Activated CD4-positive, alpha-beta T cell treated with anti-CD3 and anti-CD28 coated beads, Interleukin-2, amount 10 ng/mL, durations not matched to agents 7 days and 5 days (primary cell): ENCODE measurements around the gene GALNT15. TPM values are rescaled to one million over a fixed set of nuclear protein-coding genes. Genes with fewer than 3 reads are reported as not detected.

Experiments used
- CTCF ChIA-PET: fragments of 350-600 bp; sonication (Branson Sonifier 250); formaldehyde crosslinking; loops from one replicate; lab custom pipeline; 2021; ENCODE audit warnings: antibody characterized with exemption; lab: Charles Lee
- POLR2A ChIA-PET: fragments of 350-600 bp; sonication (Branson Sonifier 250); formaldehyde crosslinking; loops from one replicate; lab custom pipeline; 2021; ENCODE audit warnings: antibody characterized with exemption; lab: Charles Lee
- DNase-seq: peaks from one replicate; pipeline ENCODE4 v3.0.0-alpha.2; 2020
- H3K27ac Mint-ChIP-seq: one replicate; pipeline ENCODE4 v1.8.0; 2021; ENCODE audit warnings: mild to moderate bottlenecking, moderate library complexity, mixed read lengths
- H3K27me3 Mint-ChIP-seq: one replicate; pipeline ENCODE4 v1.8.0; 2021; ENCODE audit warnings: mixed read lengths
- H3K36me3 Mint-ChIP-seq: one replicate; pipeline ENCODE4 v1.8.0; 2021; ENCODE audit warnings: low read depth, mixed read lengths
- H3K4me1 Mint-ChIP-seq: one replicate; pipeline ENCODE4 v1.8.0; 2021; ENCODE audit warnings: mixed read lengths
- H3K4me3 Mint-ChIP-seq: one replicate; pipeline ENCODE4 v1.8.0; 2021; ENCODE audit warnings: mild to moderate bottlenecking, moderate library complexity, mixed read lengths
- H3K9me3 Mint-ChIP-seq: one replicate; pipeline ENCODE4 v1.8.0; 2021; ENCODE audit warnings: mixed read lengths
- total RNA-seq, 2 experiments: library from RNA; stranded (reverse); gene quantifications; one replicate each; pipeline ENCODE4 v1.2.3, GENCODE V29; 2021

Gene GALNT15
- total RNA-seq, 2 experiments from 2014 or later: not detected

DNA sequence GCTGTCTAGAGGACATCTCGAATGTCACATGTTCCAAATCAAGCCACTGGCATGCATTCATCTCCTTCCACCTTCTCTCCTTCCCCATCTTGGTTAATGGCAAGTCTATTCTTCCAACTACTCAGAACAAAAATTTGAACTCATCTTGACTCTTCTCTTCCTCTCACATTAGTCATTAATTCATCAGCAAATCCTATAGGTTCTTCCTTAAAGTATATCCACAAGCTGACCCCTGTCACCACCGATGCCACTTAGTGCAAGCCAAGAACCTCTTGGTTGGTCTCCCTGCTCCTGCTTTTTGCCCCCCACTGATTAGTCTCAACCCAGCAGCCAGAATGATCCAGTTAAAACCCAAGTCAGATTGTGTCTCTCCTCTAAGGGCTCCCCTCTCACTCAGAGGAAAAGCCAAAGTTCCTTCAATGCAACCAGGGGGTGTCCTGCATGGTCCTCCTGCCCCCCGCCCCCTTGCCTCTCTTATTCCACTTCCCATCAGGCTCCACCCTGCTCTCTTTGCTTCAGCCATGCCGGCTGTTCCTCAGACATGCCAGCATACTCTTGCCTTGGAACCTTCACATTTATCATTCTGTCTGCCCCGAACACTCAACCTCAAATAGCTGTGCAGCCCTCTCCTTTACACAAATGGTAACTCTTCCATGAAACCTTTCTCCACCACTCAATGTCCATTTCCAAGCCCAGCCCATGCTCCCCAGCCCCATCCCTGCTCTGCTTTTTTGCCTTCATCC, 1.0 kb upstream of the GALNT15 start:
- H3K4me3 Mint-ChIP-seq: no peak overlapping the region
- H3K9me3 Mint-ChIP-seq: no peaks in the 10 kb centered on the region
- ChIA-PET POLR2A (no interaction called here), CTCF (interaction anchor here (1.2 to 1.3 kb wide), 2 partner anchors 36 to 71 kb away, joined by 3 to 4 read pairs; no protein-coding TSS in a partner anchor)
- H3K27ac Mint-ChIP-seq: no peak overlapping the region
- DNase-seq: no peak
- peaks cover 24% of the 10 kb centered on the region for H3K27me3 Mint-ChIP-seq
- H3K36me3 Mint-ChIP-seq: no peaks in the 10 kb centered on the region
- peaks cover 2% of the 10 kb centered on the region for H3K4me1 Mint-ChIP-seq

DNA sequence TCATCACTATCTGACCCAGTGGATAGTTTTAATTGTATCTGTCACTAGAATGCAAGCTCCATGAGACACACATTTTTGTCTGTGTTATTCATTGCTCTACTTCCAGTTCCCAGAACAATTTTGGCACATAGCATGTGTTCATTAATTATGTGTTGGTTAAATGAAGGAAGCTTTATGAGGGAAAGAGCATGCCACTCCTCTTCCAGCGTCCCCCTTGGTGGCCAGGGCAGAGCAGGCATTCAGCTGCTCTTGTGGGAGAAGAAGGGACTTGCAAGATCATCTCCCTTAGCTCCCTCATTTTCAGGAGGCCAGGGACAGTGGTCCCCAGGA, 489 bp upstream of the GALNT15 start:
- H3K36me3 Mint-ChIP-seq: no peaks in the 10 kb centered on the region
- peaks cover 4% of the 10 kb centered on the region for H3K4me1 Mint-ChIP-seq
- H3K4me3 Mint-ChIP-seq: no peak overlapping the region
- H3K27ac Mint-ChIP-seq: no peak overlapping the region
- DNase-seq: no peak
- ChIA-PET CTCF (interaction anchor here (1.2 to 1.4 kb wide), 3 partner anchors 31 to 70 kb away, joined by 3 to 4 read pairs (median 4); no protein-coding TSS in a partner anchor), POLR2A (no interaction called here)
- H3K9me3 Mint-ChIP-seq: no peaks in the 10 kb centered on the region
- peaks cover 24% of the 10 kb centered on the region for H3K27me3 Mint-ChIP-seq

DNA sequence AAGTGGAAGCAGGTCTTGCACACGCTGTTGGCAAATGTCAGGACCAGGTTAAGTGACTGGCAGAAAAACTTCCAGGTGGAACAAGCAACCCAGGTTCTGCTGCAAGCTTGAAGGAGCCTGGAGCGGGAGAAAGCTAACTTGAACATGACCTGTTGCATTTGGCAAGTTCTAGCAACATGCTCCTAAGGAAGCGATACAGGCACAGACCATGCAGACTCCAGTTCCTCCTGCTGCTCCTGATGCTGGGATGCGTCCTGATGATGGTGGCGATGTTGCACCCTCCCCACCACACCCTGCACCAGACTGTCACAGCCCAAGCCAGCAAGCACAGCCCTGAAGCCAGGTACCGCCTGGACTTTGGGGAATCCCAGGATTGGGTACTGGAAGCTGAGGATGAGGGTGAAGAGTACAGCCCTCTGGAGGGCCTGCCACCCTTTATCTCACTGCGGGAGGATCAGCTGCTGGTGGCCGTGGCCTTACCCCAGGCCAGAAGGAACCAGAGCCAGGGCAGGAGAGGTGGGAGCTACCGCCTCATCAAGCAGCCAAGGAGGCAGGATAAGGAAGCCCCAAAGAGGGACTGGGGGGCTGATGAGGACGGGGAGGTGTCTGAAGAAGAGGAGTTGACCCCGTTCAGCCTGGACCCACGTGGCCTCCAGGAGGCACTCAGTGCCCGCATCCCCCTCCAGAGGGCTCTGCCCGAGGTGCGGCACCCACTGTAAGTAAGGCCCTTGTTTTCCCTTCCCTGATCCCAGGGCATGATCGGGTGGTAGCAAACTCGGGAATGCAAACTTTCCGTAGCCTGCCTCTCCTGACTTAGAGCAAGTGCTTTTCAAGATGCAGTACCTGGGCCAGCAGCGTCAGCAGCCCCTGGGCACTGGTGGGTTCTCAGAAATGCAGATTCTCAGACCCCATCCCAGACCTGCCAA, 759 bp downstream of the GALNT15 start:
- Mint-ChIP-seq H3K27me3 (peaks cover 24% of the 10 kb centered on the region), H3K36me3 (no peaks in the 10 kb centered on the region), H3K4me3 (no peak overlapping the region), H3K4me1 (peaks cover 4% of the 10 kb centered on the region), H3K9me3 (no peaks in the 10 kb centered on the region), H3K27ac (no peak overlapping the region)
- CTCF ChIA-PET: interaction anchor here (0.8 to 1.4 kb wide), 3 partner anchors 17 to 34 kb away, joined by 3 to 4 read pairs (median 3); no protein-coding TSS in a partner anchor
- DNase-seq: no peak
- POLR2A ChIA-PET: no interaction called here

DNA sequence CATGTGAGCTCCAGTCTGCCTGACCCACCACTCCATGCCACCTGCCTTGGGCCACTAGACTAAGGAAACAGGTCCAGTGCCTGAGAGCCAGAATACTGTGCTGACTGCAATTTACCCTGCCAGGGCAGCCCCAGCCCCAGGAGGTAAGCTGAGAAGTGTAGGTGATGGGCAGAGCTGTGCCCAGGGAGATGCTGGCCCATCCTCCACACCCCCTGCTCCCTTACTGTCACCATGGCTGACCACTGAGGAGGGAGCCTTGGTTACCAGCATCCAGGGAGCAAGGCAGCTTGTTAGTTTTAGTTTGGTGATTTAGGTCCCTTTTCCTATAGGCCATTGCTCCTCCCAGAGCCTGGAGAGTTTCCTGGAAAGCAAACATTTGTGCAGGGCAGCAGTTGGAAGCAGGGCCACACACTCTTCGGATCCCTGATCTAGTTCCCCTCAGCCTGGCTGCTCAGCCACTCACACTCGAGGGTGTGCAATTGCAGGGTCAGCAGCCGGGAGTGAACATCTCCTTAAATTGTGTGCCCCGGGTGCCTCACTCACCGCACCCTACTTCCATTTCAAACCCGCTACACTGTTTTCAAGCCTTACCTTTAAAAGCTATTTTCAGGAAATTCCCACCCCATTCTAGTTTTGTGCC, 2.0 kb downstream of the GALNT15 start:
- Mint-ChIP-seq H3K27ac (no peak overlapping the region), H3K9me3 (no peaks in the 10 kb centered on the region), H3K36me3 (no peaks in the 10 kb centered on the region), H3K4me1 (peaks cover 4% of the 10 kb centered on the region), H3K4me3 (no peak overlapping the region), H3K27me3 (peaks cover 24% of the 10 kb centered on the region)
- ChIA-PET CTCF (interaction anchor here (0.8 kb wide), 1 partner anchor 15 kb away, joined by 3 read pairs; no protein-coding TSS in a partner anchor), POLR2A (no interaction called here)
- DNase-seq: no peak

DNA sequence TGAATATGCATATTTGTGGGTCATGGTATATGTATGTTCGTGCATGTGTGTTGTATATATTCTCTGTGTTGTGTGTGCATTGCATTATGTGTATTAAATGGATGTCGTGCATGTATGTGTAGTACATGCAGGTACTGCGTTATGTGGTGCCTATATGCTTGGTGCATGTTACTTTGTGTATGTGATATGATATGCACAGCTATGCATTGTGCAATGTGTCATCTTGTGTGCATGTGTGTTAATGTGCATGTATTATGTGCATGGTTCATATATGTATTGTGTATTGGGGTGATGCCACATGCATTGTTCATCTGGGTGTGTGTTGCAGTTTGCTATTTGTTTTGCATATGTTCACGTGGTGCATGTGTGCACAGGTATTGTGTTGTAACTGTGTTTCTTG, 2.9 kb downstream of the GALNT15 start:
- H3K27ac Mint-ChIP-seq: no peak overlapping the region
- no peak for DNase-seq
- CTCF ChIA-PET: interaction anchor here (2.4 kb wide), 1 partner anchor 12 kb away, joined by 8 read pairs; no protein-coding TSS in a partner anchor
- H3K4me3 Mint-ChIP-seq: no peak overlapping the region
- H3K9me3 Mint-ChIP-seq: no peaks in the 10 kb centered on the region
- no peaks in the 10 kb centered on the region for H3K36me3 Mint-ChIP-seq
- peaks cover 4% of the 10 kb centered on the region for H3K4me1 Mint-ChIP-seq
- peaks cover 24% of the 10 kb centered on the region for H3K27me3 Mint-ChIP-seq
- POLR2A ChIA-PET: no interaction called here

DNA sequence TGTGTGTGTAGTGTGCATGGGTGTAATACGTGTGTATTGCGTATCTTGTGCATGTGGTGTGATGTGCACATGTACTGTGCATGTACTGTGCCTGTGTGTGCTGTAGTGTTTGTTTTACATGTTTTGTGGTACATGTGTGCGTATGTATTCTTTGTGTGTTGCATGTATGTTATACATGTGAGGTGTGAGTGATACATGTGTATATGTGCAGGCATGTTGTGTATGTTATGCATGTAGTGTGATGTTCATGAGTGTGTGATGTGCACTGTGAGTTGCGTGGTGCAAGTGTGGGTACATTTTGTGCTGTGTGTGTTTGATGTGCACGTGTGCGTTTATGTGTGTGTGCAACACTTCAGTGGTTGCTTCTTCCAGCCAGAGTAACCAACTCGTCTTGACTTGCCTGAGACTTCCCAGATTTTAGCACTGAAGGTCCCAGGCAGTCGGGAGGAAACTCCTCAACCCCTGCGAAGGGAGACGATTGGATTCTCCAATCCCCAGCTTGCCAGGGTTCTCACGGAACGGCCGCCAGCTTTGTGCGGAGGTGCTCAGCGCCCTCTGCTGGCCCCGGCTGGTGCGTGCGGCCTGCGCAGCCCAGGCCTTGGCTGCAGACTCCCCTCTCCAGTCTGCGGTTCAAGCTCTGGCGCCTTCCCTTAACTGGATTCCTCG, 3.6 kb downstream of the GALNT15 start:
- peak; percentile 61 for DNase-seq
- Mint-ChIP-seq H3K36me3 (no peaks in the 10 kb centered on the region), H3K9me3 (no peaks in the 10 kb centered on the region), H3K4me1 (peaks cover 4% of the 10 kb centered on the region), H3K4me3 (no peak overlapping the region), H3K27ac (no peak overlapping the region), H3K27me3 (peaks cover 23% of the 10 kb centered on the region)
- ChIA-PET POLR2A (no interaction called here), CTCF (interaction anchor here (0.7 to 2.4 kb wide), 6 partner anchors 8 to 129 kb away, joined by 3 to 8 read pairs (median 3); no protein-coding TSS in a partner anchor)

DNA sequence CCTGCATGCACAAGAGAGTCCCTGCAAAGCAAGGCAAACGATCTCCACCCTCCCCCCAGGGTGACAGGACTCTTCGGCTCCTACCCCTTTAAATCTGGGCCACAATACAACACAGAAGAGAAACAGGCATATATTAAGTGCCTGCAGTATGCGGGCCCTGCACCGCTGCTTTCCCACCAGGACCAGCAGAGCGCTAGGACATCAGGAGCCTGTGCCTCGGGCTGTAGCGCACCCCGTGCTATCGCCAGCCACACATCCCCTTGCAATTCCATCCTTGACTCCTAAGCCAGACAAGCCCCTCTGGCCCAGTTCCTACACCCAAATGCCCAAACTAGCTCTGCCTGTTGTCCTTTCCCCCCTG, 4.1 kb downstream of the GALNT15 start:
- POLR2A ChIA-PET: no interaction called here
- no peaks in the 10 kb centered on the region for H3K9me3 Mint-ChIP-seq
- DNase-seq: no peak

DNA sequence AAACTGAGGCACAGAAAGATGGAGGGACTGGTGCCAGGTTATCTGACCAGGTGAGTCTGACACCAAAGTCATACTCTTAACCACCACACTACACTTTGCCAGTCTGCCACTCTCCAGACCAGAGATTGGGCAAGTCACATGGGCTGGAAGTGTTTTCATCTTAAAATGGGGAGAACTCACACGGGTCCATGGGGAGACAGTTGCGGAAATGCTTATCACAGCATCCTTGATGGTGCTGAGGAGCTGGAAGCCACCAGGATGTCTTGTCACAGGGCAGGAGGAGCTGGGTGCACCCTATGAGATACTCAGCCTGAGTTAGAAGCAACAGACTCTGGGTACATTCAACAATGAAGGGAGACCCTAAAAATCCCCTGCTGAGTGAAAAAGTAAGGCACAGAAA, 4.8 kb downstream of the GALNT15 start:
- Mint-ChIP-seq H3K27me3 (peaks cover 14% of the 10 kb centered on the region), H3K4me3 (no peak overlapping the region), H3K4me1 (peaks cover 4% of the 10 kb centered on the region), H3K27ac (no peak overlapping the region), H3K36me3 (no peaks in the 10 kb centered on the region), H3K9me3 (no peaks in the 10 kb centered on the region)
- CTCF ChIA-PET: interaction anchor here (0.5 to 2.4 kb wide), 2 partner anchors 10 to 331 kb away, joined by 3 to 8 read pairs; no protein-coding TSS in a partner anchor
- no peak for DNase-seq
- POLR2A ChIA-PET: no interaction called here

More for the DNA sequence above, 4.1 kb downstream of the GALNT15 start:
- Mint-ChIP-seq H3K27ac (no peak overlapping the region), H3K4me3 (no peak overlapping the region), H3K4me1 (peaks cover 4% of the 10 kb centered on the region), H3K36me3 (no peaks in the 10 kb centered on the region), H3K27me3 (peaks cover 19% of the 10 kb centered on the region)
- CTCF ChIA-PET: interaction anchor here (0.5 to 2.4 kb wide), 7 partner anchors 8 to 330 kb away, joined by 3 to 8 read pairs (median 3); no protein-coding TSS in a partner anchor

DNA sequence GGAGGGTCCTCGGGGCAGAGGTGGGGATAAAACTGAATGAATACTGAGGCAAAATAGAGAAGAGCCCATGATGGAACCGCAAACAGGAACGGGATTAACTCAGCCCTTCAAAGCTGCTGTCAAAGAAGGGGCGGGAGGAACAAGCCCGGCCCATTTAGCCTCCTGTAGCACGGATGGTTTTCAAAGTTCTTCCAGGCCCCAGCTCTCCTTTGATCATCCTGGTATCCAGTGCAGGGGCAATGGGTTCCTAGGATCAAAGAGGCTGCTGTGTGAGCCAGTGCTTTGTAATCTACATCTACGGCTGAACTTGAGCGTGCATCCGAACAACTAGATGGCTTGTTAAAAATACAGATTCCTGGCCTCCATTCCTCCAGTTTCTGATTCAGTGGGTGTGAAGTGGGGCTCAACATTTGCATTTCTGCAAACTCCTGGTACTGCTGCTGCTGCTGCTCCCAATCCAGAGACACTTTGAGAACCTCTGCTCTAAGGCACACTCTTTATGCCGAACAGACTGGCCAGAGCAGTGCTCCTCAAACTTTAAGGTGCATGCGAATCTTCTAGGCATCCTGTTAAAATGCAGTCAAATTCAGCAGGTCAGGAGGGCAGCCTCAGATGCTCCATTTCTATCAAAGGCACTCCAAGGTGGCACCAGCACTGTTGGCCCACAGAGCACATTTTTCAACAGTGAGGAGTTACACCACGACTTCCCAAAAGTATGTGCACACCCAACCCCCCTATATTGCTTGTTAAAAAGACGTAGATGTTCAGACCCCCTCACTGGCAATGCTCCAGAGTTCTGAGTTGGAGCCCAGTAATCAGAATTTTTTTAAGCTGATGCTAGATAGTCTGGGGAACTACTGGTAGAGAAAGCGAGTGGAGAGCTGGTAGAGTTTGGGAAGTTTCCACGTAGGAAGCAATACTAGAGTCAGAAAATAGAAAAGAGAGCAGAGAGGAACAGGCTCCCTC, 5.6 kb downstream of the GALNT15 start:
- no peak overlapping the region for H3K4me3 Mint-ChIP-seq
- peaks cover 11% of the 10 kb centered on the region for H3K27me3 Mint-ChIP-seq
- H3K27ac Mint-ChIP-seq: no peak overlapping the region
- peaks cover 4% of the 10 kb centered on the region for H3K4me1 Mint-ChIP-seq
- no peak for DNase-seq
- POLR2A ChIA-PET: no interaction called here
- no peaks in the 10 kb centered on the region for H3K9me3 Mint-ChIP-seq
- CTCF ChIA-PET: interaction anchor here (0.7 to 2.4 kb wide), 2 partner anchors 9 to 16 kb away, joined by 3 to 8 read pairs; no protein-coding TSS in a partner anchor
- H3K36me3 Mint-ChIP-seq: no peaks in the 10 kb centered on the region

DNA sequence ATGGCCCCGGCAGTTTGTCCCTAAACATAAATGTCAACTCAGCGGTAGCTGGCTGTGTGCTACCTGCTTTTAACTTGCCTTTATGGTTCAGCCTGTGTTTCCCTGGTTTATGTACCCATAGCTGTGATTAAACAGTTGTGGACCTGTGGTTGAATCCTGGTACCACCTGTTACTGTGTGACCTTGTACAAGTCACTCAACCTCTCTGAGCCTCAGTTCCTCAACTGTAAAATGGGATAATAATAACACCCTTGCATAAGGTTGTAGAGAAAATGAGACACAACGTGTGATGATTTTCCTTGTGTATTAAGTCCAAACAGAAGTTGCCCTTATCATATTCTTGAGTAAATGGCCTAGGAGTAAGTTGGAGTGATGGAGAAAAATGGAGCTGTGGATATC, 6.3 kb downstream of the GALNT15 start:
- Mint-ChIP-seq H3K27me3 (peaks cover 11% of the 10 kb centered on the region), H3K9me3 (no peaks in the 10 kb centered on the region), H3K36me3 (no peaks in the 10 kb centered on the region), H3K4me3 (no peak overlapping the region), H3K4me1 (peaks cover 4% of the 10 kb centered on the region), H3K27ac (no peak overlapping the region)
- DNase-seq: no peak
- CTCF ChIA-PET: interaction anchor here (0.7 kb wide), 1 partner anchor 16 kb away, joined by 3 read pairs; no protein-coding TSS in a partner anchor
- POLR2A ChIA-PET: no interaction called here

DNA sequence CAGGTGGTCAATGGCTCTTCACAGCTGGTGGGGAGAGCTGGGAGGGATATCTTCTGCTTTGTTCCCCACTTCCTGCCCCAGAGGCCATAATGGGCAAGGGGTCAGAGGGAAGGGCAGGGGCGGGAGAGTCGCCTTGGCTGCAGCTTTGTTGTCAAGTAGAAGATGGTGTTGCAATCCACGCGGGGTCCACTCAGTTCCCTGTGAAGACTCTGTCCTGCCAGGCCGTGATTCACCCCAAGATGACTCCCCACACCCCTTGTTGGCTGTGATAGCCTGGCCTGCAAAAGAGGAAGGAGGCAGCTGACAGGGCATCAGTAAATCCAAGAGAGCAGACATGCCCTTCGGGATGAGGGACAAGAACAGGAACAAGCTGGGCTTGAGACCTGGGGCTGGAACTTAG, 6.9 kb downstream of the GALNT15 start:
- no peak overlapping the region for H3K4me3 Mint-ChIP-seq
- H3K4me1 Mint-ChIP-seq: peaks cover 4% of the 10 kb centered on the region
- H3K36me3 Mint-ChIP-seq: no peaks in the 10 kb centered on the region
- no peaks in the 10 kb centered on the region for H3K9me3 Mint-ChIP-seq
- peaks cover 8% of the 10 kb centered on the region for H3K27me3 Mint-ChIP-seq
- no peak for DNase-seq
- peak overlapping the region; percentile 3 for H3K27ac Mint-ChIP-seq
- ChIA-PET CTCF (no interaction called here), POLR2A (no interaction called here)
